ENCODE results near the gene KLK12.

The KLK12 gene

GRCh38 chr19:51059715-51060114 is 24.9 kb upstream of the KLK12 start:
- TF ChIP-seq, protein P1, sequence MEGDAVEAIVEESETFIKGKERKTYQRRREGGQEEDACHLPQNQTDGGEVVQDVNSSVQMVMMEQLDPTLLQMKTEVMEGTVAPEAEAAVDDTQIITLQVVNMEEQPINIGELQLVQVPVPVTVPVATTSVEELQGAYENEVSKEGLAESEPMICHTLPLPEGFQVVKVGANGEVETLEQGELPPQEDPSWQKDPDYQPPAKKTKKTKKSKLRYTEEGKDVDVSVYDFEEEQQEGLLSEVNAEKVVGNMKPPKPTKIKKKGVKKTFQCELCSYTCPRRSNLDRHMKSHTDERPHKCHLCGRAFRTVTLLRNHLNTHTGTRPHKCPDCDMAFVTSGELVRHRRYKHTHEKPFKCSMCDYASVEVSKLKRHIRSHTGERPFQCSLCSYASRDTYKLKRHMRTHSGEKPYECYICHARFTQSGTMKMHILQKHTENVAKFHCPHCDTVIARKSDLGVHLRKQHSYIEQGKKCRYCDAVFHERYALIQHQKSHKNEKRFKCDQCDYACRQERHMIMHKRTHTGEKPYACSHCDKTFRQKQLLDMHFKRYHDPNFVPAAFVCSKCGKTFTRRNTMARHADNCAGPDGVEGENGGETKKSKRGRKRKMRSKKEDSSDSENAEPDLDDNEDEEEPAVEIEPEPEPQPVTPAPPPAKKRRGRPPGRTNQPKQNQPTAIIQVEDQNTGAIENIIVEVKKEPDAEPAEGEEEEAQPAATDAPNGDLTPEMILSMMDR (IDR thresholded peaks at IDR 0.05; ENCODE audit: borderline replicate concordance, insufficient read depth, low read depth, low read length): no peak
- no peak overlapping the region for H3K4me3 ChIP-seq (ENCODE audit: low read depth, low read length)

GRCh38 chr19:51055866-51056265 is 21.1 kb upstream of the KLK12 start:
- H3K4me3 ChIP-seq (ENCODE audit: low read depth, low read length): no peak overlapping the region
- TF ChIP-seq, protein P1 (IDR thresholded peaks at IDR 0.05; ENCODE audit: borderline replicate concordance, insufficient read depth, low read depth, low read length): no peak

- H3K4me3 ChIP-seq (ENCODE audit: low read depth, low read length): no peak overlapping the region
- TF ChIP-seq, protein P1 (IDR thresholded peaks at IDR 0.05; ENCODE audit: borderline replicate concordance, insufficient read depth, low read depth, low read length): no peak
Measured at GRCh38 chr19:51047031-51047335, 12.2 kb upstream of the KLK12 start.

- TF ChIP-seq, protein P1 (IDR thresholded peaks at IDR 0.05; ENCODE audit: borderline replicate concordance, insufficient read depth, low read depth, low read length): no peak
- H3K4me3 ChIP-seq (ENCODE audit: low read depth, low read length): no peak overlapping the region
Measured at GRCh38 chr19:51044327-51044726, 9.5 kb upstream of the KLK12 start.

GRCh38 chr19:51043497-51043896 is 8.7 kb upstream of the KLK12 start:
- TF ChIP-seq, protein P1 (IDR thresholded peaks at IDR 0.05; ENCODE audit: borderline replicate concordance, insufficient read depth, low read depth, low read length): no peak
- H3K4me3 ChIP-seq (ENCODE audit: low read depth, low read length): no peak overlapping the region

DNA sequence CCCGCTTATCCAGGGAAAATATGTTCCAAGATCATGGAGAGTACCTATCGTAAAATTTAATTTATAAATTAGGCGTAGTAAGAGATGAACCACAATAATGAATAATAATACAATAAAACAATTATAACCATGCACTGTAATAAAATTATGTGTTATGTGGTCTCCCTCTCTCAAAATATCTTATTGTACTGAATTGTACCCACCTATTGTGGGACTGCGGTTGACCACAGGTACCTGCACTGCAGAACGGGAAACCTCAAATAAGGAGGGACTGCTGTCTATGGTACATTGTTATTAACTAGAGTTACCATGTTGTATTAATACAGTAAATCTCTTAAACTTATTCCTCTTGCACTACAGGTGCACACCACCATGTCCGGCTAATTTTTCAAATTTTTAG is 5.3 kb upstream of the KLK12 start:
- H3K4me3 ChIP-seq (ENCODE audit: low read depth, low read length): no peak overlapping the region
- TF ChIP-seq, protein P1 (IDR thresholded peaks at IDR 0.05; ENCODE audit: borderline replicate concordance, insufficient read depth, low read depth, low read length): no peak

GRCh38 chr19:51036519-51036918 is 1.7 kb upstream of the KLK12 start:
- TF ChIP-seq, protein P1 (IDR thresholded peaks at IDR 0.05; ENCODE audit: borderline replicate concordance, insufficient read depth, low read depth, low read length): no peak
- no peak overlapping the region for H3K4me3 ChIP-seq (ENCODE audit: low read depth, low read length)
